ENCODE measurements around the gene SALL1. TPM values are rescaled to one million over a fixed set of nuclear protein-coding genes. Genes with fewer than 3 reads are reported as not detected.
A peak's percentile ranks its signal among the peaks of the same experiment; 100 is the strongest.

Gene SALL1
- total RNA-seq, 2 donors from 2014 or later, result not detected

DNA sequence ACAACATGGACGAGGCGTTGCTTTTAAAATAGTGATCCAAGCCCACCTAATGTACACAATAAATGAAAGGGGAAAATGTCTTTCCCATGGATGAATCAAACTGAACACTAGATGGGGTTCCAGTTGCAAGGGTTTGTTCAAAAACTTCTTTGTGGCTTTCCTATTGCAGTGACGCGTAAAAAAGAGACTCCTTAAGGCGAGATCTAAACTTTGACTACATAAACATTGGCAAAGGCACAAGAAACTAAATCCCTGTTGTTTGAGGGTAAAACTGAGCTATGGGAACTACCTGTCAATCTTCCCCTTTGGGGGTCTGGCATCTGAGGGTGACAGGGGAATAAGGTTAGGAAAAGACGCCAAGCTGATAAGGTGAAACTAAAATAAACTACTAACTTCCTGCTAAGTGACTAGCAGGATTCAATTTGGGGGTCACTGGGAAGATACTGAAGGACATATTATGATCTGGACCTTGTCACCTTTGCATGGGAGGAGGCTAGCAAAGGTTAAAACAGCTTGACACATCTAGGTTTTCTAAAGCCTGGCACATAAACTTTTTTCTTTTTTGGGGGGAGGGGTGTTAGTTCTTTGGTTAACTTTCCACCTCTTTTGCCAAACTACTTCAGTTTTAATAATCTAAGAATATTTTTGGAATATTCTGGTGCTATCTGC lies 4.7 kb downstream of the SALL1 start:
- intact Hi-C loops (cut with DNase I), result no loop called here
- DNase-seq (ENCODE audit: low spot score), result no peak

GRCh38 chr16:51144203-51144602 lies 6.9 kb downstream of the SALL1 start:
- no peak for DNase-seq (ENCODE audit: low spot score)
- intact Hi-C loops (cut with DNase I), result no loop called here

DNA sequence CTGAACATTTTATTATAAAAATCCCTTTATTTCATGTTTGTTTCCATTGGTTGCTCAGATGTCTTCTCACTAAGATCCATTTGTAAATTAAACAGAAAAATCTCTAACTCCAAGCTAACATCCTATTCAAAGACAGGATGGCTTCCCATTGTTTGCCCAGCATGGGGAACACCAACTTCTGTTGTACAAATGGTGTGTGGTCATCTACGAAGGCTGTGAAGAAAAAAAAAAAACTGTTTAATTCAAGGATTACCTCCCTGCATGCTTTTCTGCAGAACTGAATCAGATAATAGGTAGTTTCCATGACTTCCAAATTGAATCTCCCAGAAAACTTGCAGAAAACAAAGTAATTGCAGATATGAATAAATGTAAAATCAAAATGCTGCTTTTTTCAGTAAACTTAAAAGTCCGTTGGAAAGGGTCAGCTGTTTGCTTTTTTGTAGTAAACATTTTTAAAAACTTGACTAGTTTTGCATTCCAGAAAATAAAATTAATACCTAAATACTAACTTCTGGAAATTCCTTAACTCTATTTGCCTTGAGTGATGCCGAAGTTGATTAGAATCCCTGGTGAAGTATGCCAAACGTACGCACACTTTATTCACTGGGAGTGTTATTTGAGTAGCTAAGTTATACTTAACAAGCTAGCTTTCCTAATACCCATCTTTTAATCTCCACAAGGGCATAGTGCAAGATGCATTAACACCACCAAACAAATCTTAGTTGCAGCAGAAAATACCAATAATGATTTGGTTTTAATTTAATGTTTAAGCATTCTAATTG lies 7.7 kb downstream of the SALL1 start:
- no peak for DNase-seq (ENCODE audit: low spot score)
- intact Hi-C loops (cut with DNase I), result no loop called here

DNA sequence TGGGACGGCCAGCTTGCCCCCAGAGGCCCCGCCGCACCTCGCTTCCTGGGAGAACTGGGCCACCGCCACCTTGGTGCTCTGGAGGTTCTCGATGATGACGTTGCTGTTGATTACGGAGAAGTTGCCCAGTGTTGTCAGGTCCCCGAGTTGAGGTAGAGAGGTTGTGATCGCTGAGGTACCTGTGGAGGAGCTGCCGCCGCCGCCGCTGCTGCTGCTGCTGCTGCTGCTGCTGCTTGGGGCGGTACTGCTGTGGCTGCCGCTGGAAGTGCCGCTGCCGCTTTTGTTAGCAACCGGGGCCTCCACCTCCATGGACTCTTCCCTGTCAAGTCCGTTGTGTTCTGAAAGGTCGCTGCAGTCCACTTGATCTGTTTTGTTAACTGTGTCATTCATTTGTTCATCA lies 9.5 kb downstream of the SALL1 start:
- no peak for DNase-seq (ENCODE audit: low spot score)
- intact Hi-C loops (cut with DNase I), result no loop called here

- DNase-seq (ENCODE audit: low spot score), result no peak
- intact Hi-C loops (cut with DNase I), result no loop called here
These were observed 10.0 kb downstream of the SALL1 start for GRCh38 chr16:51141106-51141505.

DNA sequence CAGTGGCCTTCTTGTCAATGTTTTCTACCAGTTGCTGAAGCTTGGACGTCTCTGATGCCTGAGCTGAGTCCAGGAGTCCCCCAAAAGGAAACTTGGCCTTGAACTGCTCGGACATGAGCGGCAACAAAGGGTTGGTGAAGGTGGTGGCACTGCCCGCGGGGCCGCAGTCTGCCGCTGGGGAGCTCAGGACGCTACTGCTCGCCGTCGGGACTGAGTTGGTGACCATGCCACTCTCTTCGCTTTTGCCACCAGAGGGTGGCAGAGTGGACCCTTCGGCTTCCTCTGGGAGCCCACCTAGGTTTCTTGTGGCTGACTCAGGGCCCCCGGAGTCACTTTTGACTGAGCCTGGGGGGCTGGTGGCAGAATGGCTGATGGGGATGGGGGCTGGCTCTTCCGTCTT lies 11.0 kb downstream of the SALL1 start:
- intact Hi-C loops (cut with DNase I), result no loop called here
- no peak for DNase-seq (ENCODE audit: low spot score)

GRCh38 chr16:51139568-51139967 lies 11.5 kb downstream of the SALL1 start:
- intact Hi-C loops (cut with DNase I), result no loop called here
- DNase-seq (ENCODE audit: low spot score), result no peak

- intact Hi-C loops (cut with DNase I), result no loop called here
- DNase-seq (ENCODE audit: low spot score), result no peak
These were observed 12.9 kb downstream of the SALL1 start for GRCh38 chr16:51138178-51138577.

GRCh38 chr16:51137097-51137496 lies 14.0 kb downstream of the SALL1 start:
- intact Hi-C loops (cut with DNase I), result no loop called here
- no peak for DNase-seq (ENCODE audit: low spot score)

- intact Hi-C loops (cut with DNase I), result no loop called here
- no peak for DNase-seq (ENCODE audit: low spot score)
These were observed 16.2 kb downstream of the SALL1 start for GRCh38 chr16:51134876-51135275.

DNA sequence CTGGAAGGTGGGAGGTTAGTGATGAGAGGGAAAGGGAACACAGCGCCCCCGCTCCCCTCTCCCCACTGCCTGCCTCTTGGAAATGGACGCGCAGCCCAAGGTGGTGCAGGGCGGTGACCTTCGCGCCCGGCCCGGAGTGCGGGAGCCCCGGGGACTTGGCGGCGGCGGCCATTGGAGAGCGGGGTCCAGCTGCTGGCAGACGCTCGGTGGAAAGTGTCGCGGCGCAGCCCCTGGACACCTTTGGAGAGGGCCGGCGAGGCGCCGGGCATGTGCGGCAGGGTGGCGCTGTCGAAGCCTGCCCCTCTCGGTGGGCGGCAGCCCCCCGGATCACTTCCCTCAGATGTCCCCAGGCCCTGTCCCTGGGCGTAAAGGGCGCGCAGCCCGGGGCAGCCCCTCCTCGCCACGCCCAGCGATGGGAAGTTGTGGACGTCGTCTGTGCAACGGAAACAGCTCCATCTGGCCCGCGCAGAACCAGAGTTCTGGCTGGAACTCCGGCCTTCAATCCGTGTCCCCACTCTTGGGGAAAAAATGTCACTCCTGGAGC lies 16.7 kb downstream of the SALL1 start:
- intact Hi-C loops (cut with DNase I), result no loop called here
- no peak for DNase-seq (ENCODE audit: low spot score)

GRCh38 chr16:51133688-51134087 lies 17.4 kb downstream of the SALL1 start:
- intact Hi-C loops (cut with DNase I), result no loop called here
- DNase-seq (ENCODE audit: low spot score), result peak; percentile 76

- intact Hi-C loops (cut with DNase I), result no loop called here
- no peak for DNase-seq (ENCODE audit: low spot score)
These were observed 17.9 kb downstream of the SALL1 start for GRCh38 chr16:51133183-51133582.

GRCh38 chr16:51132490-51133115 lies 18.5 kb downstream of the SALL1 start:
- no peak for DNase-seq (ENCODE audit: low spot score)
- intact Hi-C loops (cut with DNase I), result no loop called here

- no peak for DNase-seq (ENCODE audit: low spot score)
- intact Hi-C loops (cut with DNase I), result no loop called here
These were observed 19.5 kb downstream of the SALL1 start for GRCh38 chr16:51131619-51132018.

DNA sequence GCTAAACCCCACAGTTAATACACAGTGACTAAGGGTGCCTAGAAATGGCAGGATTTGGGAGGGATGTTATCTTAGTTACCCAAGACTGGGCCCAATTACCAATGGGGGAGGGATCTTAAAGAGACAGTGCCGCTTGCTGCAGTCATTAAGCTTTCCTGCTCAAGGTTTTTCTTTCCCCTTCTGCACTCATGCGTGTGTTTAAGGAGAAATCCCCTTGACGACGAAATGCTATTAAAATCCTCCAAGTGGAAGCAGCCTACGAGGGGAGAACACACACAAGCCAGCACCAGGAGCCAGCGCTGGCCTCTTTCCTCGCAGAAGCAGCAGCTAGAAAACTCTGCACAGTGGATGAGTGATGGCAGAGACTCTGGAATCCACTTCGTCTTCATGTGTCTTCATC lies 22.0 kb downstream of the SALL1 start:
- DNase-seq (ENCODE audit: low spot score), result no peak
- intact Hi-C loops (cut with DNase I), result loop anchor here in 1 of 2 donors (1.0 kb wide), 1 partner anchor 28 kb away; no protein-coding TSS in a partner anchor

GRCh38 chr16:51125992-51126391 lies 25.1 kb downstream of the SALL1 start:
- no peak for DNase-seq (ENCODE audit: low spot score)
- intact Hi-C loops (cut with DNase I), result no loop called here

GRCh38 chr16:51124896-51125295 lies 26.2 kb downstream of the SALL1 start:
- intact Hi-C loops (cut with DNase I), result no loop called here
- no peak for DNase-seq (ENCODE audit: low spot score)

DNA sequence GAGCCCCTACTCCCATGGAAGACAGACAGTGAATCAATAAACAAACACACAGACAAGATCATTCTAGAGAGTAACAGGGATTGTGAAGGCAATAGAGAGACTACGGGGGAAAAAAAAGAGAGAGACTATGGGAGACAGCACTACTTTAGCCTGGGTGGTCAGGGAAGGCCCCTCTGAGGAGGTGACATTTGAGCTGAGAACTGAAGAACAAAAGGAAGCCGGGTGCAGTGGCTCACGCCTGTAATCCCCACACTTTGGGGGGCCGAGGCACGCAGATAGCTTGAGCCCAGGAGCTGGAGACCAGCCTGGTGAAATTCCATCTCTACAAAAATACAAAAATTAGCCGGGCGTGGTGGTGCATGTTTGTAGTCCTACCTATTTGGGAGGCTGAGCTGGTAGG lies 29.2 kb downstream of the SALL1 start:
- DNase-seq (ENCODE audit: low spot score), result no peak
- intact Hi-C loops (cut with DNase I), result no loop called here

GRCh38 chr16:51120730-51121347 lies 30.2 kb downstream of the SALL1 start:
- intact Hi-C loops (cut with DNase I), result no loop called here
- no peak for DNase-seq (ENCODE audit: low spot score)
